A673 (cell line): ENCODE data around the gene TRABD.

ENCODE experiments used
- CTCF ChIP-seq: fragments of 300-800, 200-600 bp; sonication (generic); conservative IDR thresholded peaks from 2 replicates; pipeline ENCODE4 v1.5.1; 2017; ENCODE audit warnings: low read depth, mild to moderate bottlenecking, antibody characterized with exemption, low read length, moderate library complexity, mixed read lengths
- EZH2 ChIP-seq: fragments of 200-600 bp; sonication (generic); IDR thresholded peaks from 2 replicates; pipeline ENCODE4 v1.6.1; 2017; ENCODE audit warnings: borderline replicate concordance, low read depth, mild to moderate bottlenecking, mixed read lengths, antibody characterized with exemption, low read length; ENCODE audit not compliant: poor library complexity, severe bottlenecking

GRCh38 chr22:50150161-50151129, 35.3 kb upstream of the TRABD start:
- TF ChIP-seq CTCF, result no peak
- no peak for TF ChIP-seq EZH2
